ENCODE measurements around the gene FASTKD3. TPM values are rescaled to one million over a fixed set of nuclear protein-coding genes. Genes with fewer than 3 reads are reported as not detected.
"Not testable (repeated sequence)": the region's sequence is repeated elsewhere in the genome, so short reads cannot be mapped to it uniquely, and the experiment has no call there.

FASTKD3 gene
- polyA plus RNA-seq = 10 to 100 TPM in 1 of 3 donors, 1 to 10 TPM in 2; 3.4 to 13.3 (median 8.4) TPM

GRCh38 chr5:7868773-7869473, at the start of gene FASTKD3, which contains the start of gene MTRR:
TSS of gene FASTKD3 (minus strand) at chr5:7869031. CDS start at chr5:7868083, 948 bp downstream.
TSS of gene MTRR (plus strand) at chr5:7869148. CDS start at chr5:7870795, 1,647 bp downstream.
- H3K27ac ChIP-seq (ENCODE audit: low read depth, low read length) = no peak within 1 kb of the TSS
- WGBS, 3 donors = 0 to 1% (median 0%) methylated on average over 71 to 83 of the region's 83 CpGs

DNA sequence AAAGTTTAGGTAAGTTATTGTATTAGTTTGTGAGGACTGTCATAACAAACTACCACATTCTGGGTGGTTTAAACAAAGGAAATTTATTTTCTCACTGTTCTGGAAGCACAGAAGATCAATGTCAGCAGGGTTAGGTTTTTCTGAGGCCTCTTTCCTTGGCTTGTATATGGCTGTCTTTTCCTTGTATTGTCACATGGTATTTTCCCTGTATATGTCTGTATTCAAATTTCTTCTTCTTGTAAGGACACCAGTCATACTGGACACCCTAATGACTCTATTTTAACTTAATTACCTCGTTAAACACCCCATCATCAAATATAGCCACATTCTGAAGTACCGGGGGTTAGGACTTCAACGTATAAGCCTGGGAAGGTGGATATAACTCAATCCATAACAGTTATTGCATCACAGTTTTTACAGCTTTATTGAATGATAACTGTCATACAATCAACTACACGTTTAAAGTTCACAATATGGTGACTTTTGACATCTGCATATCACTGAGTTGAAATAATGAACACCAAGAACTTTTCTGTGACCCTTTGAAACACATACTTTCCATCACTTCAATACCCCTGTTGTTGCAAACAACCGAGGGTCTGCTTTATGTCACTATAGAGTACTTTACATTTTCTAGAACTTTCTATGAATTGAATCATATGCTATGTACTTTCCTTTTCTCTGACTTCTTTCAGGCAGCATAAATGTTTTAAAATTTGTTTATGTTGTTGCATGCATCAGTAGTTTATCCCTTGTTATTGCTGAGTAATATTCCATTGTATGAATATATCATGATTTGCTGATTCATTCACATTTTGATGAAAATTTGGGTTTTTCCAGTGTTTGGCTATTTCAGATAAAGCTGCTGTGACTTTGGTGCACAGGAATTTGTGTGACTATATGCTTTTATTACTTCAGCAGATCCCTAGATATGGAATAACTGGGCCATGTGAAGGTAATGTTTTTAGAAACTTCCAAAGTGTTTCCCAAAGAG, 48.6 kb upstream of the FASTKD3 start:
- no peak overlapping the region for H3K27ac ChIP-seq (ENCODE audit: low read depth, low read length)
- WGBS, 3 donors = 64 to 73% (median 66%) methylated on average over 5 of the region's 5 CpGs

DNA sequence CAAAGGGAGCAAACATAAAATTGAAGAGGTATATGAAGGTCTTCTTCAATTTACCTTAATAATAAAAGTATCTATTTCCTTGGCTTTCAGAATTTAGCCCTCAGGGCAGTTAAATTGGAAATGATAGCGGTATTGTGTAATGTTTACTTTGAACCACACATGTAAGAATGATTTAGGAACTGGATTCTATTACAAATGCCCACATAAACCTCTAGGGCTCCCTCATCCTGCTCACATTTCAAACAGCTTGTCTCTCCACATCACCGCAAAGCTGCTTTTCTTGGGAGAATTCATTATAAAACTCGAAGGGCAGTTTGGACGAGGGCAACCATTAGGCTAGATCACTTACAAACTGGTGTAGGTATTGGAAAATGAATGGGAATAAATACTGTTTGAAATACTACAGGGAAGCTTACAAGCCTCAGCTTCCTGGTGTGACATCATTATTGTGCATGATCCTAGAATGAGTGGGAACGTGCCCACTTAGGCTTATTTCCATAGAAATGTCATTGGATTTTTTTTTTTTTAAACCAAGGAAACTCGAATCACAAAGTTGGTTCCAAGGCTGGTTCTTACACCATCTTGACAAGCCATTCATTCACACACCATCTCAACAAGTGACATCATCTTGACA, 47.5 kb upstream of the FASTKD3 start:
- WGBS, 3 donors = 72 to 78% (median 72%) methylated on average over 6 of the region's 6 CpGs

GRCh38 chr5:7911429-7911771, 42.6 kb upstream of the FASTKD3 start:
- not testable (repeated sequence) for H3K27ac ChIP-seq (ENCODE audit: low read depth, low read length)
- 84 to 87% (median 87%) methylated on average over 3 of the region's 3 CpGs for whole genome bisulfite sequencing, 3 donors

More for the DNA sequence above, 47.5 kb upstream of the FASTKD3 start:
- no peak overlapping the region for H3K27ac ChIP-seq (ENCODE audit: low read depth, low read length)

GRCh38 chr5:7910738-7911428, 42.1 kb upstream of the FASTKD3 start:
- 96 to 99% (median 97%) methylated on average over 2 of the region's 2 CpGs for WGBS, 3 donors

GRCh38 chr5:7908317-7908716, 39.5 kb upstream of the FASTKD3 start:
- H3K27ac ChIP-seq (ENCODE audit: low read depth, low read length) = no peak overlapping the region

More at GRCh38 chr5:7910738-7911428, 42.1 kb upstream of the FASTKD3 start:
- no peak overlapping the region for H3K27ac ChIP-seq (ENCODE audit: low read depth, low read length)

DNA sequence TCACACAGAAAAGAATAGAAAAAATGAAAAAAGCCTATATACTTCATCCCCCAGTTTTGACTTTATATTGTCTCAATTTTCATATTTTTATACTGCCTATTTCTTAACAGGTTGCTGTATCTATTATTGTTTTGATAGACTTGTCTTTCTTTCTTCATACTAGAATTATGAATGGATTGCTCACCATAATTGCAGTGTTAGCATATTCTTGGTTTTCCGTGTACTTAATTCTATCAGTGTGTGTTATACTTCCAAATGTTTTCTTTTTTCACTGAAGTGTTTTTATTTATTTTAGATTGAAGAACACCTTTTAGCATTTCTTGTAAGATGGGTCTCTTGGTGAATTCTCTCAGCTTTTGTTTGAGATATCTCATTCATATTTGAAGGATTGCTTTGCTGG, 38.8 kb upstream of the FASTKD3 start:
- WGBS, 3 donors = 96 to 100% (median 99%) methylated on average over 1 of the region's 1 CpG
- no peak overlapping the region for H3K27ac ChIP-seq (ENCODE audit: low read depth, low read length)

More at GRCh38 chr5:7908317-7908716, 39.5 kb upstream of the FASTKD3 start:
- WGBS, 3 donors = 96 to 100% (median 98%) methylated on average over 1 of the region's 1 CpG

GRCh38 chr5:7904170-7904569, 35.3 kb upstream of the FASTKD3 start:
- 81 to 90% (median 88%) methylated on average over 2 of the region's 2 CpGs for WGBS, 3 donors
- H3K27ac ChIP-seq (ENCODE audit: low read depth, low read length) = no peak overlapping the region

DNA sequence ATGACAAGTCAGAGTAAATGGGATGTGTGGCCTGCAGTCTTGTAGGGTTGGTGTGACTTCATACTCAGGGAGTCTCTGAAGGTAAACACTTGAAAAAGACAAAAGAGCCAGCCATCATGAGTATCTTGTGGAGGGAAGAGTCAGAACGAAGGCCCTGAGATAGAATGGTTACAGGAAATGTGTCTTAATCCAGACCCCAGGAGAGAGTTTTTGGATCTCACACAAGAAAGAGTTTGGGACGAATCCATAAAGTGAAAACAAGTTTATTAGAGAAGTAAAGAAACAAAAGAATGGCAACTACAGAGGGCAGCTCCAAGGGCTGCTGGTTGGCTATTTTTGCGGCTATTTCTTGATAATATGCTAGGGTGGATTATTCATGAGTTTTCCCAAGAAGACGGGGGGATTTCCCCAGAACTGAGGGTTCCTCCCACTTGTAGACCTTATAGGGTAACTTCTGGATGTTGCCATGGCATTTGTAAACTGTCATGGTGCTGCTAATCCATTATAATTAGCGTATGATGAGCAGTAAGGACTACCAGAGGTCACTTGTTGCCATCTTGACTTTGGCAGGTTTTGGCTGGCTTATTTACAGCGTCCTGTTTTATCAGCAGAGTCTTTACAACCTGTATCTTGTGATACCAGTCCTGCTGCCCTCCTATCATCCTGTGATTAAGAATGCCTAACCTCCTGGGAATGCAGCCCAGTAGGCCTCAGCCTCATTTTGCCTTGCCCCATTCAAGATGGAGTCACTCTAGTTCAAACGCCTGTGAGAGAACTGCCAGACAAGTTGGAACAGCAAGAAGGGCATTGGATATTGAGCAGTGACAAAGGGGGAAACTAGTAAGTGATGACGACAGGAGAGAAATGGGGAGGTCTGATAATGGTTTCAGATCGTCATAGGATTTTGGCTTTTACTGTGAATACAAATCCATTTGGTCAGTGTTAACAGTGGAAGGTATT, 34.1 kb upstream of the FASTKD3 start:
- 88 to 92% (median 91%) methylated on average over 9 of the region's 9 CpGs for WGBS, 3 donors
- H3K27ac ChIP-seq (ENCODE audit: low read depth, low read length) = no peak overlapping the region

GRCh38 chr5:7902201-7902600, 33.4 kb upstream of the FASTKD3 start:
- H3K27ac ChIP-seq (ENCODE audit: low read depth, low read length) = no peak overlapping the region
- WGBS, 3 donors = 75 to 96% (median 91%) methylated on average over 3 of the region's 3 CpGs

DNA sequence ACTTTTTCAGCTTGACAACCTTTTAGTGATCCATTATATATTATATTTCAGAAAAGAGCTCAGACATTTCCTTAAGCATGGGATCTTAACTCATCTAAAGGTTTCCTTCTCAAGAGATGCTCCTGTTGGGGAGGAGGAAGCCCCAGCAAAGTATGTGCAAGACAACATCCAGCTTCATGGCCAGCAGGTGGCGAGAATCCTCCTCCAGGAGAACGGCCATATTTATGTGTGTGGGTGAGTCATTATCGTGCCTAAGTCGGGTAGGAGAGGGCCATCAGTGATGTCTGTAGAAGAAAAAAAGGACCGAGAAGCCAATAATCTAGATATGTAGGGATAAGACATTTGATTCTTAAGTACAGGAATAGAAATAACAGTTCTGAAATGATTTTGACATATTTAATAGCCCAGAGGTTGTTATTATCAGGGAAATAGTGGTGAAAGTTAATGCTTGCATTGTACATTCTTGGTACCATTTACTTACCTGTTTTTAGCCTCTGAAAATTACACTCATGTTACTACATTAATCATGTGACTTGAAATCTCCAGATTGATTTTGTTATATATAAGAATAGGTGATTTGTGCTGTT, 28.3 kb upstream of the FASTKD3 start:
- H3K27ac ChIP-seq (ENCODE audit: low read depth, low read length) = no peak overlapping the region
- 70 to 76% (median 73%) methylated on average over 5 of the region's 5 CpGs for WGBS, 3 donors

DNA sequence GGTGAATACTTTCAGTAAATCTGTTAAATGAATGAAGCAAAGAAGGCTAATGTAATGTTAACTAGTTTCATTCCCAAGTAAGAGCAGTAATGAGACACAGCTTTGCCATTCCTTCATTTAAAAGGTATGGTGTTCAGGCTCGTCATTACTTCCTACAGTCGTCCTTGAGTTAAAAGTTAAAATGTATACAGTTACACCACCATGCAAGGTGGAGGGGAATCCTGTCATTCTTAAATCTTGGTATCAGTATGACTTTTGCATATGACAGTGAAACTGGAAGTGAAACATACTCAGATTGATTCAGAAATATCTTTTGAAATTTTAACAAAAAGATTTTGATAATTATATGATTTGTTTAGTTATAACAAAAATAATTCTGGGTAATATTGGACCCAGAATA, 26.0 kb upstream of the FASTKD3 start:
- H3K27ac ChIP-seq (ENCODE audit: low read depth, low read length) = no peak overlapping the region
- WGBS, 3 donors = 71 to 84% (median 80%) methylated on average over 2 of the region's 2 CpGs

DNA sequence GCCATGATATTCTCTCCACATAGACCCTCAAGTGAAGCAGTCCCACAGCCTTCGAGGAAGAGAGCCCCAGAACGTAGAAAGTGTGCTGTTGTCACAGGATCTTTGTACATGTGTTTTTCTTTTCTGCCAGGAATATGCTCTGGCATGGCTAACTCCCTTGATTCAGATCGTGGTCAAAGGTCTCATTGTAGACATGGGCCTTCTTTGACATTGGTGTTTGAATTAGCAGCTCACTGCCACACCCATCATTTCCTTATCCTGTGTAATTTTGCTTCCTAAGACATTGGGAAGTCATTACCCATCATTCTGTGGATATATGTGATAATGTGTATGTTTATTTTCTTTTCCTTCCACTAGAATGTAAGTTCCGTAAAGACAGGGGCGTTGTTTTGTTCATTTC, 25.6 kb upstream of the FASTKD3 start:
- 68 to 85% (median 83%) methylated on average over 5 of the region's 5 CpGs for WGBS, 3 donors
- no peak overlapping the region for H3K27ac ChIP-seq (ENCODE audit: low read depth, low read length)

- H3K27ac ChIP-seq (ENCODE audit: low read depth, low read length) = no peak overlapping the region
- 94 to 97% (median 95%) methylated on average over 9 of the region's 9 CpGs for WGBS, 3 donors
These were observed 20.1 kb upstream of the FASTKD3 start for GRCh38 chr5:7888901-7889300.

- WGBS, 3 donors = 60 to 67% (median 61%) methylated on average over 7 of the region's 7 CpGs
- no peak overlapping the region for H3K27ac ChIP-seq (ENCODE audit: low read depth, low read length)
These were observed 18.1 kb upstream of the FASTKD3 start for GRCh38 chr5:7886849-7887475.

GRCh38 chr5:7884491-7885267, 15.8 kb upstream of the FASTKD3 start:
- 76 to 79% (median 76%) methylated on average over 5 of the region's 5 CpGs for WGBS, 3 donors

More at GRCh38 chr5:7884491-7885267, 15.8 kb upstream of the FASTKD3 start:
- H3K27ac ChIP-seq (ENCODE audit: low read depth, low read length) = no peak overlapping the region

Data from adipose tissue (tissue), 3 donors.